A549 treated with Mapracorat at 1 μM for 4 hours (cell line): ENCODE measurements around the gene KATNAL1. TPM values are rescaled to one million over a fixed set of nuclear protein-coding genes. Genes with fewer than 3 reads are reported as not detected.

Source experiments
- total RNA-seq: library from RNA; stranded (reverse); fragments of 200-300 nt; extraction: Qiagen RNA extraction; gene quantifications from 5 replicates; pipeline ENCODE4 v1.2.3, GENCODE V29; 2022

The KATNAL1 gene
- 3.7 to 7.8 TPM (median 5.9 TPM) in 5 replicates for total RNA-seq

GRCh38 chr13:30307194-30307970, at the start of gene KATNAL1:
Gene KATNAL1 (minus strand): TSS chr13:30307551. CDS start chr13:30283777, 23,774 bp downstream.

Other genes starting within 250 kb of the KATNAL1 start
- not detected in 5 replicates for gene UBE2L5, start 114.9 kb upstream of the KATNAL1 start, total RNA-seq
- 532 to 842 TPM (median 567 TPM) in 5 replicates for gene HMGB1, start 158.4 kb upstream of the KATNAL1 start, total RNA-seq